Ishikawa (cell line): ENCODE results near the gene PDIA3.

ENCODE experiments used
- CEBPB ChIP-seq: IDR thresholded peaks from 2 replicates; pipeline ENCODE4 v1.6.1; 2012
- EGR1 ChIP-seq: IDR thresholded peaks from 2 replicates; pipeline ENCODE4 v1.6.1; 2012
- EP300 ChIP-seq: IDR thresholded peaks from 2 replicates; pipeline ENCODE4 v1.6.1; 2012; ENCODE audit warnings: borderline replicate concordance
- NFIC ChIP-seq: IDR thresholded peaks from 2 replicates; pipeline ENCODE4 v1.6.1; 2012
- REST ChIP-seq: IDR thresholded peaks from 2 replicates; pipeline ENCODE4 v1.6.1; 2012; ENCODE audit warnings: low read depth, mild to moderate bottlenecking
- TAF1 ChIP-seq: IDR thresholded peaks from 2 replicates; pipeline ENCODE4 v1.6.1; 2012; ENCODE audit warnings: low read depth, mild to moderate bottlenecking
- USF1 ChIP-seq: IDR thresholded peaks from 2 replicates; pipeline ENCODE4 v1.6.1; 2012
- YY1 ChIP-seq: IDR thresholded peaks from 2 replicates; pipeline ENCODE4 v1.6.1; 2012; ENCODE audit warnings: low read depth

- TF ChIP-seq EP300 (no peak), EGR1 (no peak), NFIC (no peak), USF1 (no peak), YY1 (no peak), CEBPB (no peak), TAF1 (no peak), REST (no peak)
Observed at GRCh38 chr15:43792761-43793476, 46.7 kb downstream of the PDIA3 start.
